Choroid plexus epithelial cell (primary cell): ENCODE measurements around the gene C1orf116.

ENCODE experiments used
- DNase-seq: peaks from one replicate; pipeline ENCODE4 v3.0.0-alpha.2; 2010; ENCODE audit warnings: low read depth
- H3K4me3 ChIP-seq: 2 replicates; pipeline ENCODE4 v1.5.1; 2011; ENCODE audit warnings: low read depth, mild to moderate bottlenecking, control low read depth, low read length, moderate library complexity
- CTCF ChIP-seq: conservative IDR thresholded peaks from 2 replicates; pipeline ENCODE4 v1.5.1; 2011; ENCODE audit warnings: low read depth, mild to moderate bottlenecking, control low read depth, inconsistent platforms, low read length, moderate library complexity

The C1orf116 gene

GRCh38 chr1:207069858-207070506 is 37.4 kb upstream of the C1orf116 start:
- DNase-seq = no peak

GRCh38 chr1:207069061-207069460 is 36.5 kb upstream of the C1orf116 start:
- no peak for DNase-seq
- no peak for TF ChIP-seq CTCF

More at GRCh38 chr1:207069858-207070506, 37.4 kb upstream of the C1orf116 start:
- H3K4me3 ChIP-seq = no peak overlapping the region
- no peak for TF ChIP-seq CTCF

GRCh38 chr1:207067665-207068064 is 35.1 kb upstream of the C1orf116 start:
- DNase-seq = no peak
- H3K4me3 ChIP-seq = no peak overlapping the region
- TF ChIP-seq CTCF = no peak

More at GRCh38 chr1:207069061-207069460, 36.5 kb upstream of the C1orf116 start:
- H3K4me3 ChIP-seq = no peak overlapping the region

- no peak for TF ChIP-seq CTCF
- no peak for DNase-seq
- H3K4me3 ChIP-seq = no peak overlapping the region
Observed at GRCh38 chr1:207067185-207067584, 34.6 kb upstream of the C1orf116 start.

- no peak for DNase-seq
- no peak for TF ChIP-seq CTCF
- H3K4me3 ChIP-seq = no peak overlapping the region
Observed at GRCh38 chr1:207064561-207064960, 32.0 kb upstream of the C1orf116 start.

GRCh38 chr1:207063014-207063413 is 30.5 kb upstream of the C1orf116 start:
- no peak for TF ChIP-seq CTCF
- H3K4me3 ChIP-seq = no peak overlapping the region
- no peak for DNase-seq

GRCh38 chr1:207062058-207062457 is 29.5 kb upstream of the C1orf116 start:
- no peak for DNase-seq
- H3K4me3 ChIP-seq = no peak overlapping the region
- TF ChIP-seq CTCF = no peak
